ENCODE measurements around the gene ARSH. TPM values are rescaled to one million over a fixed set of nuclear protein-coding genes. Genes with fewer than 3 reads are reported as not detected.
"Not testable (repeated sequence)": the region's sequence is repeated elsewhere in the genome, so short reads cannot be mapped to it uniquely, and the experiment has no call there.

The ARSH gene, protein sequence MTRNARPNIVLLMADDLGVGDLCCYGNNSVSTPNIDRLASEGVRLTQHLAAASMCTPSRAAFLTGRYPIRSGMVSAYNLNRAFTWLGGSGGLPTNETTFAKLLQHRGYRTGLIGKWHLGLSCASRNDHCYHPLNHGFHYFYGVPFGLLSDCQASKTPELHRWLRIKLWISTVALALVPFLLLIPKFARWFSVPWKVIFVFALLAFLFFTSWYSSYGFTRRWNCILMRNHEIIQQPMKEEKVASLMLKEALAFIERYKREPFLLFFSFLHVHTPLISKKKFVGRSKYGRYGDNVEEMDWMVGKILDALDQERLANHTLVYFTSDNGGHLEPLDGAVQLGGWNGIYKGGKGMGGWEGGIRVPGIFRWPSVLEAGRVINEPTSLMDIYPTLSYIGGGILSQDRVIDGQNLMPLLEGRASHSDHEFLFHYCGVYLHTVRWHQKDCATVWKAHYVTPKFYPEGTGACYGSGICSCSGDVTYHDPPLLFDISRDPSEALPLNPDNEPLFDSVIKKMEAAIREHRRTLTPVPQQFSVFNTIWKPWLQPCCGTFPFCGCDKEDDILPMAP
- total RNA-seq = not detected in 2 replicates
- long read RNA-seq = 0 reads

DNA sequence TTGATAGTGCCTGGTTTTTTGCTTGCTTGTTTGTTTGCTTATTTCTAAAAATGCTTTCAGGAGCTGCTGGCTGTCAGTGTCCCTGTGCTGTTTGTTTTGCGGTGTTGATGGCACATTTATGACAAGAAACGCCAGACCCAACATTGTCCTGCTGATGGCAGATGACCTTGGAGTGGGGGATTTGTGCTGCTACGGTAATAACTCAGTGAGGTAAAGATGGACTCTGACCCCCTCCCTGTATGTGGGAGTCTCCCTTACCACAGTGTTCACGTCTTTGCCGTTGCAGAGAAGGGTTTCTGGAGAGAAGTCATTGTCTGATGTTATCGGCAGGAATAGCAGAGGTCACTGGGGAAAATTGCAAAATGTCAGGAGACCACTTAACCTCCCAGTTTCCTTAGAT lies at the start of gene ARSH:
ARSH (plus strand) TSS at position 52 of the 400 bp plus-strand sequence; CDS start at position 119, 67 bp downstream.
- Mint-ChIP-seq H3K27ac (no peak within 1 kb of the TSS), H3K36me3 (ENCODE audit: insufficient read depth) (peaks cover 1% of the 10 kb centered on the region), H3K4me3 (ENCODE audit: low read depth) (no peak within 1 kb of the TSS), H3K4me1 (ENCODE audit: low read depth) (no peaks in the 10 kb centered on the region), H3K9me3 (ENCODE audit: low read depth) (peaks cover 6% of the 10 kb centered on the region), H3K27me3 (no peaks in the 10 kb centered on the region)
- TF ChIP-seq, protein P1, sequence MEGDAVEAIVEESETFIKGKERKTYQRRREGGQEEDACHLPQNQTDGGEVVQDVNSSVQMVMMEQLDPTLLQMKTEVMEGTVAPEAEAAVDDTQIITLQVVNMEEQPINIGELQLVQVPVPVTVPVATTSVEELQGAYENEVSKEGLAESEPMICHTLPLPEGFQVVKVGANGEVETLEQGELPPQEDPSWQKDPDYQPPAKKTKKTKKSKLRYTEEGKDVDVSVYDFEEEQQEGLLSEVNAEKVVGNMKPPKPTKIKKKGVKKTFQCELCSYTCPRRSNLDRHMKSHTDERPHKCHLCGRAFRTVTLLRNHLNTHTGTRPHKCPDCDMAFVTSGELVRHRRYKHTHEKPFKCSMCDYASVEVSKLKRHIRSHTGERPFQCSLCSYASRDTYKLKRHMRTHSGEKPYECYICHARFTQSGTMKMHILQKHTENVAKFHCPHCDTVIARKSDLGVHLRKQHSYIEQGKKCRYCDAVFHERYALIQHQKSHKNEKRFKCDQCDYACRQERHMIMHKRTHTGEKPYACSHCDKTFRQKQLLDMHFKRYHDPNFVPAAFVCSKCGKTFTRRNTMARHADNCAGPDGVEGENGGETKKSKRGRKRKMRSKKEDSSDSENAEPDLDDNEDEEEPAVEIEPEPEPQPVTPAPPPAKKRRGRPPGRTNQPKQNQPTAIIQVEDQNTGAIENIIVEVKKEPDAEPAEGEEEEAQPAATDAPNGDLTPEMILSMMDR (IDR thresholded peaks at IDR 0.05; ENCODE audit: unreplicated experiment) = no peak
- DNase-seq (ENCODE audit: low spot score, unreplicated experiment) = no peak

DNA sequence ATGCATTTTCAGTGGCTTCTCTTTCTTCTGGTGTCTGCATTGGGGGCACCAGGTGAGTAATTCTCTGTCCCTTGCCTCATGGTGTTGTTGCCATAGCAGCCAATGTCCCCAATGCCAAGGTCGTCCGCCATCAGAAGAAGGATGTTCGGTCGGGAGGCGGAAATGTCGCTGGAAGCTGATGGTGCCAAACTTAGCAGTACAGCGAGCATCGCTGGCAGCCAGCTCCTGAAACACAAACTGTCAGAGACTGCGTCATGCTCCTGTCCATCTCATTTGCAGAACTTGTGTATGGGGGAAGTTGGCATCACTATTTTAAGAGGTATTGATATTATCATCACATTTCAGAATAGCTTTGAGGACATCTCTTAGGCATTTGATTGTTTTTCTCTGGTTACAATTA lies 48.1 kb upstream of the ARSH start:
- DNase-seq (ENCODE audit: low spot score, unreplicated experiment) = no peak
- peaks cover 25% of the 10 kb centered on the region for H3K4me1 Mint-ChIP-seq (ENCODE audit: low read depth)
- H3K27me3 Mint-ChIP-seq = no peaks in the 10 kb centered on the region
- TF ChIP-seq, protein P1 (IDR thresholded peaks at IDR 0.05; ENCODE audit: unreplicated experiment) = no peak
- no peak overlapping the region for H3K27ac Mint-ChIP-seq
- no peak overlapping the region for H3K4me3 Mint-ChIP-seq (ENCODE audit: low read depth)
- H3K36me3 Mint-ChIP-seq (ENCODE audit: insufficient read depth) = peaks cover 38% of the 10 kb centered on the region
- H3K9me3 Mint-ChIP-seq (ENCODE audit: low read depth) = no peaks in the 10 kb centered on the region

DNA sequence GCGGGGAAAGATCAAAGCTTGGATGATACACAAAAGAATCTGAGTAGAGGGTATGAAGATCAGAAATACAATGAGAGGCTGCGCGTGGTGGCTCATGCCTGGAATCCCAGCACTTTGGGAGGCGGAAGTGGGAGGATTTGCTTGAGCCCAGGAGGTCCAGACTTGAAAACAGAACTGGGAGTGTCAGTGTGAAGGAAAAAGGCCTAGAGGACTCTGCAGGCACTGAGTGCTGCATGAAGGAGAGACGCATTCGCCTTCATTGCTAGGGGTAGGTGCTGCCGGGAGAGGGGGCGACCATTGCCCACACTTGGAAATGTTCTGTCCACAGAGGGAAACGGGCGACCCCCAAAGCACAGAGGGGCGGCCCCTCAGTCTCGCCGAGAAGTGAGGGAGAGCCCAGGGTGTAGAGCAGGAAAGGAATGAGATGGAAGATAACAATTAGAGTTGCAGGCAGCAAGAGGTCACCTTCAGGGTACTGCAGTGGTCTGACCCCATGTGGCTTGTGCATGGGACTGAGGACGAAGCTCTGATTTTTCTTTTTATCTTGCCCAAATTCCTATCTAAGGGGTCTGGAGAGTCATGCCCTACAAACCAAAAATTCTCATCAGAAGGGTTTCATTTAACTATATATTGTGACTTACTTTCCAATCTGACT lies 45.4 kb upstream of the ARSH start:
- no peak for DNase-seq (ENCODE audit: low spot score, unreplicated experiment)
- H3K4me1 Mint-ChIP-seq (ENCODE audit: low read depth) = peaks cover 34% of the 10 kb centered on the region
- H3K27me3 Mint-ChIP-seq = no peaks in the 10 kb centered on the region
- H3K36me3 Mint-ChIP-seq (ENCODE audit: insufficient read depth) = peaks cover 23% of the 10 kb centered on the region
- TF ChIP-seq, protein P1 (IDR thresholded peaks at IDR 0.05; ENCODE audit: unreplicated experiment) = no peak
- H3K9me3 Mint-ChIP-seq (ENCODE audit: low read depth) = no peaks in the 10 kb centered on the region
- peak overlapping the region; percentile 5 for H3K4me3 Mint-ChIP-seq (ENCODE audit: low read depth)
- no peak overlapping the region for H3K27ac Mint-ChIP-seq

DNA sequence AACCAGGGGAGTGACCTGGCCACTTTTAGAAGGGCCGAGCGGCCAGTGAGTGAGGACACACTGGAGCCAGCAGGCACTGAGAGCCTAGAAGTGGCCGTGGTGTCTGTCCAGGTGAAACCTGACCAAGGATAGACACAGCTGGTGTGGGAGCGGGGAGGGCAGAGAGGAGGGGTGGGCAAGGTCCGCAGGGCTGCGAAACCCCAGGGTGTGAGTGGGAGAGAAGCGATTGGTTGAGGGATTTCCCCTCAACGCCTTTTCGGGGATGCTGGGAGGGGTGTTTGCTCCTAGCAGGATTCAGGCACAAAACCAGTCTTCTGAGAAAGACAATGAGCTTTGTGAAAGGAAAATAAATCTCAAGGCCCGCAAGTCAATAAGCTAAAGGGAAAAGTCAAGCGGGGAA lies 44.0 kb upstream of the ARSH start:
- no peaks in the 10 kb centered on the region for H3K9me3 Mint-ChIP-seq (ENCODE audit: low read depth)
- H3K36me3 Mint-ChIP-seq (ENCODE audit: insufficient read depth) = peaks cover 21% of the 10 kb centered on the region
- peak overlapping the region; percentile 76 for H3K4me3 Mint-ChIP-seq (ENCODE audit: low read depth)
- TF ChIP-seq, protein P1 (IDR thresholded peaks at IDR 0.05; ENCODE audit: unreplicated experiment) = no peak
- no peak for DNase-seq (ENCODE audit: low spot score, unreplicated experiment)
- H3K27me3 Mint-ChIP-seq = no peaks in the 10 kb centered on the region
- peaks cover 38% of the 10 kb centered on the region for H3K4me1 Mint-ChIP-seq (ENCODE audit: low read depth)
- peak overlapping the region; percentile 85 for H3K27ac Mint-ChIP-seq

DNA sequence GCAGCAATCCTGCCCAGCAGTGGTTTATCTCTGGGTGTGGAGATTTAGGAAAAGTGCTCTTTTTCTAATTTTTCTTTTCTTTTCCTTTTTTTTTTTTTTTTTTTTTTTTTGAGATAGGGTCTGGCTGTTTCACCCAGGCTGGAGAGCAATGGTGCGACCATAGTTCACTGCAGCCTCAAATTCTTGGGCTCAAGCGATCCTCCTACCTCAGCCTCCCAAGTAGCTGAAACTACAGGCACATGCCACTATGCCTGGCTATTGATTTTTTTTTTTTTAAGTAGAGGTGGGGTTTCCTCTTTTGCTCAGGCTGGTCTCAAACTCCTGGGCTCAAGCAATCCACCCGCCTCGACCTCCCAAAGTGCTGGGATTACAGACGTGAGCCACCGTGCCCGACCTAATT lies 42.9 kb upstream of the ARSH start:
- Mint-ChIP-seq H3K27ac (peak overlapping the region; percentile 100), H3K36me3 (ENCODE audit: insufficient read depth) (peaks cover 17% of the 10 kb centered on the region), H3K4me3 (ENCODE audit: low read depth) (peak overlapping the region; percentile 76), H3K4me1 (ENCODE audit: low read depth) (peaks cover 41% of the 10 kb centered on the region)
- not testable (repeated sequence) for H3K27me3 Mint-ChIP-seq; H3K9me3 Mint-ChIP-seq (ENCODE audit: low read depth); DNase-seq (ENCODE audit: low spot score, unreplicated experiment)

DNA sequence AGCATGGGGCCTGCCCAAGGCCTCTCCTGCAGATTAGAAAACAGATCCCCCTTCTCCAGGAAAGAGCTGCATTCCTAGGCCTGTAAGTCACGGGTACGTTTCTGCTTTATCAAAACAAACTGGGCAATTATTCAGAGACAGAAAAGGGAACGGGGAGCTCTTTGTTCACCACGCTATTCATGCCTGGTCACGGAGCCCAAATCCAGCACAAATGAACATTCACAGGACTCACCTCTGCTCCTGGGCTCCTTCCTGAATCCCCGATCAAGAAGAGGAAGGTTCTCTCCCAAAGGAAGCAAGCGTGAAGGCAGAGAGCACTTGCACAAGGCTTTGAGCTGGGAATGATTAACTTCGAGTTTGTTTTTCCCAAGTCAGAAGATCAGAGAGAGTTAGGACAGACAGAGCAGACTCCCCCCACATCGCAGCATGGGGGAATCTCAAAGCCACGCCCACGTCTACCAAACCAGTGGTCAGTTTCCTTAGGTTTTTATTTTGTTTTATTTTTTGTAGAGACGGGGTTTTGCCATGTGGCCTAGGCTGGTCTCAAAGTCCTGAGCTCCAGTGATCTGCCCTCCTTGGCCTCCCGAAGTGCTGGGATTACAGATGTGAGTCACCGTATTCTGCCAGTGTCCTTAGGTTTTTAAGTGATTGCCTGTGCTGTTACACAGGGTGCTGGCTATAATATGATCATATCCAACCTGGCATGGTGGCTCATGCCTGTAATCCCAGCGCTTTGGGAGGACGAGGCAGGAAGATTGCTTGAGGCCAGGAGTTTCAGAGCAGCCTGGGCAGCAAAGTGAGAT lies 42.2 kb upstream of the ARSH start:
- H3K27me3 Mint-ChIP-seq; H3K9me3 Mint-ChIP-seq (ENCODE audit: low read depth); DNase-seq (ENCODE audit: low spot score, unreplicated experiment): not testable (repeated sequence)
- Mint-ChIP-seq H3K27ac (peak overlapping the region; percentile 100), H3K4me1 (ENCODE audit: low read depth) (peaks cover 45% of the 10 kb centered on the region), H3K36me3 (ENCODE audit: insufficient read depth) (peaks cover 11% of the 10 kb centered on the region), H3K4me3 (ENCODE audit: low read depth) (peak overlapping the region; percentile 76)

Measured in progenitor cell of endocrine pancreas (in vitro differentiated cells).